Urinary bladder (tissue), 4 donors: ENCODE measurements around the gene PITPNM3. TPM values are rescaled to one million over a fixed set of nuclear protein-coding genes. Genes with fewer than 3 reads are reported as not detected.

Experiments
- DNase-seq: peaks from one replicate; pipeline ENCODE4 v3.0.0-alpha.2; 2015; ENCODE audit errors: extremely low spot score
- H3K27ac ChIP-seq: one replicate; pipeline ENCODE4 v1.5.1; 2013; ENCODE audit warnings: low read depth, mild to moderate bottlenecking, moderate library complexity
- H3K36me3 ChIP-seq: one replicate; pipeline ENCODE4 v1.6.1; 2013; ENCODE audit warnings: mild to moderate bottlenecking, moderate library complexity; ENCODE audit not compliant: insufficient read depth
- H3K4me1 ChIP-seq: one replicate; pipeline ENCODE4 v1.6.1; 2013; ENCODE audit warnings: mild to moderate bottlenecking, moderate library complexity; ENCODE audit not compliant: insufficient read depth
- H3K4me3 ChIP-seq: one replicate; pipeline ENCODE4 v1.5.1; 2013; ENCODE audit warnings: low read depth, low read length
- WGBS: extraction: QIAGEN DNeasy Blood & Tissue Kit; methylation state at CpG from one replicate; pipeline ENCODE4 v1.1.7; 2013; 5-methylcytosine and 5-hydroxymethylcytosine counted together
- polyA plus RNA-seq: library from polyadenylated mRNA; stranded (reverse); fragments of 200-250 nt; gene quantifications from one replicate; pipeline ENCODE4 v1.2.3, GENCODE V29; 2013
- total RNA-seq: library from RNA; depleted of rRNA; stranded (reverse); fragments of >200 nt; gene quantifications from one replicate; pipeline ENCODE4 v1.2.3, GENCODE V29; 2014
- donor health status: healthy with polysubstance abuse.
- donor health status: healthy.

Gene PITPNM3
- total and polyA plus RNA-seq, 2 donors, result 2.3 to 10.1 TPM

DNA sequence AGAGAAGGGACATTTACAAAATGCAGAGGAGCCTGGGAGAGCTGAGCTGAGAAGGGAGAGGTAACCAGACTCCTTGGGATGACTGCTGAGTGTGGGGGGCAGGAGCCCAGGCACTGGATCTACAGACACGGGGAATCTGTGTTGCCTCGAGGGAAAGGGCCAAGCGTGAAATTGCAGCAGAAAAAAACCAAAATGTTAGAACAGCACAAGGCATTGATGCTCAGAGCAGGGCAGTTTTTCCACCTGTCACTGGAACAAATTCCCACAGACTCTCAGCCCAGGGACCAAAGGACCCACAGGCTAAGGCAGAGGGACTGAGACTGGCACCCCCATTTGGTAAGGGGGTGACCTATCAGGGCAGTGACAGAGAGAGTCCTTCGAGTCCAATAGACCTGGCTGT is 2.0 kb downstream of the PITPNM3 start:
- no peak overlapping the region for H3K27ac ChIP-seq
- 62% methylated on average over 4 of the region's 4 CpGs for WGBS
- DNase-seq, result no peak
- no peak overlapping the region for H3K4me3 ChIP-seq
- no peaks in the 10 kb centered on the region for H3K36me3 ChIP-seq
- no peaks in the 10 kb centered on the region for H3K4me1 ChIP-seq

DNA sequence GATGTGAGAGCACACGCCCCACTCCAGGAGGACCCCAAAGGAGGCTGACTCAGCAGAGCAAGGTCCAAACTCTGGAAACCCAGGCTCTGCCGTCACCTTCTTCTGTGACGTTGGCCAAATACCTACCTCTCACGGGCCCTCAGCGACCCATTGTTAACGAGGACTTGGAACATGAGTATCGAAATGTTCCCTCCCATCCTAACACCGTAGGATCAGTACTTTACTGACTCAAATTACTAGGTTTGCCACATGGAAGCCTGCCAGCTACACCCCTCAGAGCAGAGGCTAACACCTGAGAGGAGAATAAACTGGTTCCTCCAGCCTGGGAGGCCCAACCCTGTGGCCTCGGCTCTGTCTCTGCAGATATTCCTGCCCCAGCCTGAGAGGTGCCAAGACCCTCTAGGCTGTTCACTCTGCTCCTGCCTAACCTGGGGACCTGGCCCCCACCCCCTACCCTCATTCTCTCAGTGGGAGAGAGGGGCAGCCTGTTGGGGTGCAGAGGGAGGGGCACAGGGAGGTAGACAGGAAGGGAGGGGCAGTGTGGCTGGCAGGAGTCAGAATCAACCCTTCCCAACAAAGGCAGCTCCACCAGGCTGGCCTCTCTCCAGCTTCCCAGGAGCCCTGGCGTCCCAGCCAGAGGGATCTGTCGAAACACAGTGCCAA is 4.4 kb downstream of the PITPNM3 start:
- Histone ChIP-seq H3K36me3 (no peaks in the 10 kb centered on the region), H3K27ac (peak overlapping the region; percentile 85), H3K4me3 (no peak overlapping the region), H3K4me1 (no peaks in the 10 kb centered on the region)
- WGBS, result 56% methylated on average over 11 of the region's 11 CpGs
- peak; percentile 74 for DNase-seq

DNA sequence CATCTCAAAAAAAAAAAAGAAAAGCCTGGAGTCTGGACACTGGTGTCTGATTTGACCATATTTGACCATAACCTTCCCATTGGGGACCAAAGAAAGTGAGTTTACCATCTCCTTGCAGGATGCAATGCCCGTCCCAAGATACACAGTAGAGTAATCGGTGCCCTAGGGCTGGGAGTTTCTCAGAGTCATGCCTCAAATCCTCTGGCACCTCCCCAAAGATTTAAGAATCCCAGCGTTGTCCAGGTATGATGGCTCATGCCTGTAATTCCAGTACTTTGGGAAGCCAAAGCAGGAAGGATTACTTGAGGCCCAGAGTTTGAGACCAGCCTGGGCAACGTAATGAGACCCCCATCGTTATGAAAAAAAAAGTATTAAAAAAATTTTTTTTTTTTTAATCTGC is 5.0 kb downstream of the PITPNM3 start:
- 50% methylated on average over 5 of the region's 5 CpGs for WGBS
- DNase-seq, result no peak
- Histone ChIP-seq H3K4me1 (no peaks in the 10 kb centered on the region), H3K36me3 (no peaks in the 10 kb centered on the region), H3K27ac (no peak overlapping the region), H3K4me3 (no peak overlapping the region)

DNA sequence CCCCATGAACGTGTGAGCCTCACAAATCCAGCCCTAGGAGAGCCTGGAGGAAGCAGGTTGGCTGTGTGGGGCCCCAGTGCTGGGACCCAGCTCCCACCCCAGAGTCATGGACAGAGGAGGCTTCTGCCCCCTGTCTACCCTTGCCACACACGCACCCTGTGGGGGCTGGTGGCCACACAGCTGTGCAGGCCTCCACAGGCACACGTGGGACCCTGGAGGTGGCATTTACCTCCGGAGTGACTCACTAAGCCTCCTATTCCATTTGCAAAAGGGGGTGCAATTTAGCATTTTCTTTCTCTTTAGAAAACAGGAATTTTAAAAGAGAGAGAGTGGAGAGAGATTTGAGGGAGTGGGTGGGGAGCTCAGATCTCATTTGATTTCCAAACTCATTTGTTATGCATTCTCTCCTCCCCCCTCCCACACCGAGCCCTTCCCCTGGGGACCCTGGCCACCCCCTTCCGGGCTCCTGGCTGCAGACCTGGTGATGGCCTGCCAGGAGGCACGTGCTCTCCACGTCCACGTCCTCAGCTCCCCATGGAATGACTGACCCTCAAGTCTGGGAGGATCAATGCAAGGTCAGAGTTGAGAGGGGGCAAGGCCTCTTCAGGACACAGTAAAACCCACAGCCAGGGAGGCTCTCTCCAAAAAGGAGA is 6.8 kb downstream of the PITPNM3 start:
- no peak for DNase-seq
- WGBS, result 38% methylated on average over 9 of the region's 9 CpGs
- Histone ChIP-seq H3K4me1 (no peaks in the 10 kb centered on the region), H3K4me3 (no peak overlapping the region), H3K27ac (no peak overlapping the region), H3K36me3 (no peaks in the 10 kb centered on the region)

DNA sequence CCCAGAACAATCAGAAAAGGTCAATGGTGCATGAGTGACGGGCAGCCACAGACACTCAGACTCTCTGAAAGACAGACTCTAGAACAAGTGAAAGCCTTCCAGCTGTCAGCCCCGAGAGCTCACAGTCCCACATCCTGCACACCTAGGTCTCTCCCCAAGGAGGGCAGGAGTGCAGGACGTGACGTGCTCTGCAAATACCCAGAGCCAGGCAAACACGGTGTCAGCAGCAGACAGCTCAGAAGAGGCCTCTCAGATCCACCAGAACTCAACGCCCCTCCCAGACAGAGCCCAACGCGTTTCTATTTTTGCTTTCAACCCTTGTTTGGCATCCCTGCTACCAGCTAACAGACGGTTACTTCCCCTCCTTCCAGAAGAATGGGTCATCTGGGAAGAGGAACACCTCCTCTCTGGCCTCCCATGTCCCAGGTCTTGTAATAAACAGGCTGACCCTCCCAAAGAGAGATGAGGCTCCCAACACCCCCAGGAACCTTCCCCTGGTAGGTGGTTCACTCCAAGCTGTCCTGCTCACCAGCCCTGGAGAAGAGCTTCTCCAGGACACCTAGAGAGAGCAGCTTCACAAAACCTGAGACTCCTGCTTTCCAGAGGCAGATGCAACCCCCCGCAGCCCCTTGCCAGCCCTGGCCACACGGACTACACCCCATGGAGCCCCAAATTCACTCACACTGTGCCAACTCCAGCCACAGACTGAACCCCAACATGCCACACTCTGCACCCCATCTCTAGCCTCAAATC is 7.6 kb downstream of the PITPNM3 start:
- WGBS, result 24% methylated on average over 11 of the region's 11 CpGs
- Histone ChIP-seq H3K4me1 (no peaks in the 10 kb centered on the region), H3K4me3 (no peak overlapping the region), H3K27ac (no peak overlapping the region), H3K36me3 (no peaks in the 10 kb centered on the region)
- peak; percentile 35 for DNase-seq

DNA sequence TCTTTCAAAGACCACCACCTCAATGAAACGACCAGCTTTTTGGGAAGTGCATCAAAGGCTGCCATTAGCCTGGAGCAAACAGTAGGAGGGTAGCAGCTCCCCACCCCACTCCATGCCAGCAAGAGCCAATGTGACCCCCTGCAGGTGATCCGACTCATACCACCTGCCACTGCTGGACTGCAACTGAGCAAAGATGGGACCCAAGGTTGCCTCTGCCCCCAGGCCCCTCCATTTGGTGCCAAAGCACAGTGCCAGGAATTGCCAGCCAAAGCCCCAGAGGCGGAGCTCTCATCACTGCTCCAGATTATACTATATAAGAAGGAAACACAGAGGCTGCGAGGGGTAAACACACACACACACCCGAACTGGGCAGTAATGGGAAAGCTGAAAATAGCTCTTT is 8.3 kb downstream of the PITPNM3 start:
- no peak overlapping the region for H3K4me3 ChIP-seq
- no peak overlapping the region for H3K27ac ChIP-seq
- 55% methylated on average over 5 of the region's 5 CpGs for WGBS
- no peak for DNase-seq
- H3K36me3 ChIP-seq, result no peaks in the 10 kb centered on the region
- no peaks in the 10 kb centered on the region for H3K4me1 ChIP-seq

DNA sequence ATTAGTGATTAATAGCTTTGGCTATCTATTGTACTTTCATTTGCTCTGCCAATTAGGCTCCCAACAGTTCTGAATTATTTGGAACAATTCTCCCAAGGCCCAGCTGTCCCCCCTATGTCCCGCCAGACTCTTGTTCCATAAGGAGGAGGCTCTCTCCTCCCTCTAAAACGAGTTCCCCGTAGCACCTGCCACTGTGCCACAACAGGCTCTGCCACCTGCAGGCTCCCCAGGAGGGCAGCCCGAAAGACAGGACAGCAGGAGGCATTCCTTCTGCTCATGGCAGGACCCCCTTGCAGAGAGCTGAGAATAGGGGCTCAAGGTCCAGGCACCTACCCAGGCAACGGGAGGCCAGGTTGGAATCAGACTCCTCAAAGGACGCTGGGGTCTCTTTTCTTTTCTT is 9.0 kb downstream of the PITPNM3 start:
- no peak for DNase-seq
- Histone ChIP-seq H3K4me1 (no peaks in the 10 kb centered on the region), H3K4me3 (no peak overlapping the region), H3K27ac (no peak overlapping the region), H3K36me3 (no peaks in the 10 kb centered on the region)
- 89% methylated on average over 6 of the region's 6 CpGs for WGBS

DNA sequence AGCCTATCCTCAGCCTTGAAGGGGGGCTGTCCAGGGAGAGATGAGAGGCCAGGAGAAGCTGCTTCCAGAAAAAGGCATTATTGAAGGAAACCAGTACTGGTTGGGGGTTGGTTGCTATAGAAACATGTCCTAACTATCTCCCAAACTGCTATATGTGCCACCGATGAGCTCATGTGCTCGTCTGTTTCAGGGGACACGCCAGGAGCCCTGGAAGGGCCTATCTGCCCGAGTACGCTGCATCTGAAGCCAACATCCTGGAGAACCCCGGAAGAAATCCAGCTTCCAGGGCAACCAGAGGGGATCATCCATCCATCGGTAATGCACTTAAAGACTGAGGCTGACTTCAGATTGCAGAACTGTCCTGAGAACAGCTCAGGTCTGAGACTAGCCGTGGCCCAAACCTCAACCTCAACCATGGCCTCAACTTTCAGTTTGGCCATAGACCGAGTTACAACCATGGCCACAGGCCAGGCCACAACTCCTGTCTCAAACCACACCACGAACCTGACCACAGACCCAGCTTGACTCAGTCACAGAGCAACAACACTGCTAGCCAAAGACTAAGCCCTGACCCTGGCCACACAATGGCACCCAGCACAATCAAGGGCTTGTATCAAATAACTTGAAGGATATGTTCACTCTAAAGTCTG is 10.2 kb downstream of the PITPNM3 start:
- Histone ChIP-seq H3K4me1 (no peaks in the 10 kb centered on the region), H3K4me3 (no peak overlapping the region), H3K36me3 (no peaks in the 10 kb centered on the region), H3K27ac (no peak overlapping the region)
- DNase-seq, result no peak
- 74% methylated on average over 10 of the region's 10 CpGs for WGBS

DNA sequence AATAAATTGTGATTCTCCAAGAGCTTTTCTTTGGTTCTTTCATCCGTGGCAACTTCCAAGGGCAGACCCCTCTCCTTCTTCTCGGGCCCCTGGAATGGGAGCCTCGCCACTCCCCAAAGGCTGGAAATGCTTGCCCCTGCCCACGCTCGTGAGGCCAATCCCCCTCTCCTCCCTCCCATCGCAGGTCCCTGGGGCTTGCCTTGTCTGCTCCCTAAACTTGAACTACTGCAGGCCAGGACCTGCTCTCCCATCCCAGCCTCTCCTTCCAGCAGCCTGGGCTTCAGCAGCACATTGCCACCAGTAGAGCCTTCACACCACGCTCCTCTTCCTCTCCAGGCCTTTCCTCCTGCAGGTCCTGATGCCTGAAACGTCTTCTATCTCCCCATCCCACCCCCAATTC is 11.1 kb downstream of the PITPNM3 start:
- Histone ChIP-seq H3K36me3 (no peaks in the 10 kb centered on the region), H3K4me1 (no peaks in the 10 kb centered on the region), H3K4me3 (no peak overlapping the region), H3K27ac (no peak overlapping the region)
- 67% methylated on average over 8 of the region's 8 CpGs for WGBS
- no peak for DNase-seq

DNA sequence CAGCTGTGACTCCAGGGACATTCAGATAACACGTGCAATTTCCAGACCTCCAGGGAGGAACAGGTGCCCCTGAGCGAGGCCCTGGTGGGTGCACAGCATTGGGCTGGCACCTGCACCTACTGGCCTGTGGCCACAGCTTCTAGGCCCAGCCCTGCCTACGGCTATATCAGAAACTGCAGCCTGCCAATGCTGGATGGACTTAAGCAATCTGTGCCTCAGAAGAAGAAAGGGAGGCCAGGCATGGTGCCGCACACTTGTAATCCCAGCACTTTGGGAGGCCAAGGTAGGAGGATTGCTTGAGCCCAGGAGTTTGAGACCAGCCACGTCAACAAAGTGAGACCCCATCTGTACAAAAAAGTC is 12.4 kb downstream of the PITPNM3 start:
- Histone ChIP-seq H3K27ac (no peak overlapping the region), H3K4me1 (no peaks in the 10 kb centered on the region), H3K4me3 (no peak overlapping the region), H3K36me3 (no peaks in the 10 kb centered on the region)
- no peak for DNase-seq
- 83% methylated on average over 5 of the region's 5 CpGs for WGBS

DNA sequence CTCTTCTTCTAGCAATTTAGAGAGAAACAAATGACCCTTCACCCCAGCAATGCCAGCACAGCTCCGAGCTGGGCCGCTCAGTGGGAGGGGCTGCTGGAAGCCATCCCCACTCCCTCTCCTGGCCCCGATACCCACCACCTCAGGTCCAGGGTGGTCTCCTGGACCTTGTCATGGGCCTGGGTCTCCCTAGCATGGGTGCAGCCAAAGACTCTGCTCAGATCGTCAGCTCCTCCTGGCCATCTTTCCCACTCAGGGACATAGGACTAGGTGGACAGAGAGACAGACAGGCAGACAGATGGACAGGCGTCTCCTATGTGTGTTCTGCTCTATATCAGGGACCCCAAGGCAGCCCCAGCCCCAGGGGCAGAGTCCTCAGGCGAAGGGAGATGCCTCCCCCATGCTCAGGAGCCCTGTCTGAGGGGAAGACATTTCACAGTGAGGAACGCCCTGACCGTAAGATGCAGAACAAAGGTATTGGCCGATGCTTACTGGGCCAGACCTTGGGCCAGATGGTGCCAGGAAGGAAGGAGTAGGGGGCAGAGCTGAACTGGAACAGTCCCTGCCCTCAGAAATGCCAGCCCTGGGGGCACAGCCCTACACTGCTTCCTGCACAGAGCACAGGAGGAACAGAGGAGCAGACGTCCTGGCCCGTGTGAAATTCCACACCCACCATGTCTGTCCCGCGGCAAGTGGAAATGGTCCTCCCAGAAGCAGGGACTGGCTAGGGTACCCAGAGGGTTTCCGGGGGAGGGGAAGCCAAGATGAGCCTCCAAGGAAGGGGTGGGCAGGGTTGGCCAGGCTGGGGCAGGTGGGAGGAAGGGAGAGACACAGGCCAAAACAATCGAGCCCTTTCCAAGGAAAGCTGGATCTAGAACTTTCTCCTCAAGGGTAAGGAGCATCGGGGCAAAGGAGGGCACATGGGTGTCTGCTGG is 13.0 kb downstream of the PITPNM3 start:
- Histone ChIP-seq H3K27ac (no peak overlapping the region), H3K4me1 (no peaks in the 10 kb centered on the region), H3K4me3 (no peak overlapping the region), H3K36me3 (no peaks in the 10 kb centered on the region)
- 77% methylated on average over 16 of the region's 16 CpGs for WGBS
- DNase-seq, result no peak

DNA sequence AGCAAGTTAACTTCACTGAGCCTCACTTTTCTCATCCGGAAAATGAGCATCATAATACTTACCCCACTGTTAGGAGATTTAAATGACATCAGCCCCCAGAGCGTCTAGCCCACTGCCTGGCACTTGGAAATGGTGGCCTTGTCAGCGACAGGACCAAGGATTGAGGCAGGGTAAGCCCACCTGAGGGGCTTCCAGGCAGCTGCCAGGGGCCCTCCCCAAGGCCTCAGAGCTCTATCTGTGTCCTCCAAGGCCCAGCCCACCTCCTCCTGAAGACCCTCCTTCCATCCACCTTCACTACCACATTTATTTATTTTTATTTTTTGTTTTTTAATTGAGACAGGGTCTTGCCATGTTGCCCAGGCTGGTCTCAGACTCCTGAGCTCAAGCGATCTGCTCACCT is 13.8 kb downstream of the PITPNM3 start:
- Histone ChIP-seq H3K36me3 (no peaks in the 10 kb centered on the region), H3K4me1 (no peaks in the 10 kb centered on the region), H3K4me3 (no peak overlapping the region), H3K27ac (no peak overlapping the region)
- DNase-seq, result no peak
- WGBS, result 86% methylated on average over 4 of the region's 4 CpGs

DNA sequence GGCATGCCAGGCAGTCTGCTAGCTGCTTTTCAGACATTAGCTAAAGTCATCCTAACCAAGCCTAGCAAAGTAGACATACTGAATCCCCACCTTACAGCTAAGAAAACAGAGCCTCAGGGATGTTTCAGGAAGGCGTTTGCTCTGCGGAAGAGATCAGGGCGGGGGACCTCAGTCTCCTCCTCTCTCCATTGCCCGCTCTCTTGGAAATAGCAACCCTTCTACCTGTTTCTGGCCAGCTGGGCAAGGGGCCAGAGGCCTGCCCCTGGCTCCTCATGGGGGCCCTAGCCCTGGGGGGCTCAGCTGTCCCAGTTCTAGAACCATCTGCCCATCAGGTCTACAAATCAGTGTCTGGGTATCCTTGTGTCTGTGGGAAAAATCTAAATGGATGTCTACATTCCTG is 14.5 kb downstream of the PITPNM3 start:
- Histone ChIP-seq H3K36me3 (no peaks in the 10 kb centered on the region), H3K4me1 (no peaks in the 10 kb centered on the region), H3K4me3 (no peak overlapping the region), H3K27ac (no peak overlapping the region)
- 78% methylated on average over 4 of the region's 4 CpGs for WGBS
- no peak for DNase-seq
